GF-D8 (cell line): ENCODE results near the gene CTIF.
A peak's percentile ranks its signal among the peaks of the same experiment; 100 is the strongest.

Source experiments
- DNase-seq: peaks from one replicate; lab custom pipeline; 2025; lab: John Stamatoyannopoulos, UW

The CTIF gene

DNA sequence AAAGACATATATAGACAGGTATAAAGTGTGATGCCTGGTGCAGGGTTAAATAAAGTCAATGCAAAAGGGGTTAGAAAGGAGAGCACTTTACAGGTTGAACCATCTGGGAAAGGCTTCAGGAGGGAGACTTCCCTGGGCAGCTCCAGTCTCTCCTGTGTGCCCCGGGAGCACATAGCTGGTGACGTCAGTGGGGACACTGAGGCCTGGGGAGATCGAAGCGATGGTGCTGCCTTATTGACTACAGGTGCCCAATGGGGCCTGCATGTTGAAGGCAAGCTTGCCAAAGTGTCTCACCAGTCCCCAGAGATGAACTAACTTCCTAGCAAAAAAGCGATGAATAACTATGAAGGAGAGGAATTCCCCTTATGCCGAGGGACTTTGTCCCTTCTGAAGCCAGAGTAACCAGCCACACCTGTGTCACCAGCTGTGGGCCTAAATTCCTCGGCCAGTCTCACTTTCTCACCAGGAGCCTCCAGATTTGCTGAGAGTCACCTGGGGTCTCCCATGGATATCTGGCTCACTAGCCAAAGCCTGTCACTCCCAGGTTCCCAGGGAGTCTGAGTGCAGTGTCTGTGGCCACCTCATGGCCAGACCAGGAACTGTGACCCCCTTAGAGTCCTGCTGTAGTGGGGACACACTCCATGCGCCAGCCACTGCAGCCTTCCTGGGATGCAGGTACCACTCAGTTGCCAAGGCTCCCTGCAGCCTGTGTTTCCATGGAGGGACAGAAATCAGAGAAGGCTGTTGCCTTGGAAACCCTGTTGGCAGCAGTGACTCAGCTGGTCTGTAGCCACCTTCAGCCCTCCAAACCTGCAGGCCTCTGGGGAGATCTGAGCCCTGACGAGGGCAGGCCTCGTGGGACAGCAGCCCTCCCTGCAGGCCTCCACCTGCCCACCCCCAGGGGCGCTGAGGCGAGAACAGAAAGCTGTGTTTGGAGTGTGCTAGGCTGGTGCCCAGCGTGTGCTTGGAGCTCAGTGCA, 128.7 kb downstream of the CTIF start:
- DNase-seq = no peak

DNA sequence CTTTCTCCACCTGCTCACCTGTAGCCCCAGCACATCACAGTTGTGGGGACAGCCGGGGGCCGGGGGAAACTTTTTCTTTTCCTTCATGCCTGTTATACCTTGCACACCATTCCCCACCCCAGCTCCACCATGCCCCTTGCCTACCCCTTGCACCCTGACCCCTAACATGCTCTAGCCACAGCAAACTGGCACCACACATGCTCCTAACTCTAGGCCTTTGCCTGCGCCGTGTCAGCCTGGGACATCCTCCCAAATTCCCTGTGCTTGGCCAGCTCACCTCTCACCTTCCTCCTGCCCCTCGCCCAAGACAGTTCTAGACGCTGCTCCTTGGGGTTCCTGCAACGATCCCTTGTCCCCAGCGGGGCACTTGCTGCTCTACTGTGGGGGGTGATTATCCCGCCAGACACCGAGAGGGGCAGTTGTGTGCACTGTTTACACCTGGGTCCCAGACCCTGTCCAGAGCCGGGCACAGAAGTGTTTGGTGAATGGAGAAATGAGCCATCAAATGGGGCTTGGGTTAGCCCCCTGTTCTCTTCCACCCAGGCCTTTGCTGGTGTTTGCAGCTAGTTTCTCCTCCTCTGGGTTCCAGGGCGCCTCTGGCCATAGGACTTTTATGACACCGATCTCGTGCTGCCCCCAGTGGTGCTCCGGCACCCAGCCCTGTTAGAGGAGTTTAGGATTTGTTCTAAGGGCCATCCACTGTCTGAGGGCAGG, 129.8 kb downstream of the CTIF start:
- no peak for DNase-seq

DNA sequence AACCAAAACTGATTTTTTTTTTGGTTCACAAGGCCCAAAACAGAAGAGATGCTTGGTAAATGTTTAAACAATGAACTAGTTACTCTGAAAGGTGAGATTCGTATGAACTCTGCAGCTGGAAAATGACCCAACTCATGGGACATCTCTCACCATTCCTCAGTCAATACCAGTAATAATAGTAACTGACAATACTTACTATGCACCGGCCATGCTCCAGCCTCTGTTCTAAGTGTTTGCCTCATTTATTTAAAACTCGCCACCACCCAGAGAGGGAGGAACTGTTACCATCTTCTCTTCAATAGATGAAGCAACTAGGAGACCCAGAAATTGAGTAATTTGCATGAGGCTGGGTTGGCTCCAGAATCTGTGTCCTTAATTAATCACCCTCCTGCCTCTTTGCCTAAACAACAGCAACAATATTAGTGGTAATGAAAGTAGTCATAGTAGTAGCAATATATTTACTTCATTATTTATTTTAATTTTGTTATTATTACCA, 130.4 kb downstream of the CTIF start:
- no peak for DNase-seq

DNA sequence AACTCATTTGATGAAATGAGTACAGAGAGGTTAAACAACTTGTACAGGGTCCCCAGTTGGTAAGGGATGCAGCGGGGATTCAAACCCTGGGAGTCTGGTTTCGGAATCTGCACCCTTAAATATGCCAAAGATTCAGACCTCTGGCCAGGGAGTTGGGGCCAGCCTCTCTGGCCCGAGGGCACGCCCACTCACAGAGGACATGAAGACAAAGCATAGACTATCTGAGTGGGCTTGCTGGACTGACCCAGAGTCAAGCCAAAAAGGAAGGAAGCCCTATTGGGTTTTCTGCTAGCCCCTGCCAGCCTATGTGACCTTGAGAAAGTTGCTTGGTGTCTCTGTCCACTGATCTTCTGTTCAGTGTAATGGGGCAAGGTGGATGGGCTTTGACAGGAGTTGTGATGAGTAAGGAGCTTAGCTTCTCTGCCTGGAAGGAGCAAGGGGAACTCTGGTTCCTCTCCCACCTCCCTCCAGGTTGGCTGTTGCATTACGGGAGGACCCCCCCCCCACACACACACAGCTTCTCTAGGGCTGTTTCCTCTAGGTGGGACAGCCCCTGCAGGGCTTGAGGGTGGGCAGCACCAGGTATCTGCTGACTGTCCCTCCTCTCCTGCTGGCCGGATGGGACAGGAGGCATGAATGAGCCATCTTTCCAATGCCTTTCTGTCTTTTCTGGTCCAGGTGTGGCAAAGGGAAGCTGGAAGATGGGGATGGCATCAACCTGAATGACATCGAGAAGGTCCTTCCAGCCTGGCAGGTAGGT, 131.3 kb downstream of the CTIF start:
- no peak for DNase-seq

DNA sequence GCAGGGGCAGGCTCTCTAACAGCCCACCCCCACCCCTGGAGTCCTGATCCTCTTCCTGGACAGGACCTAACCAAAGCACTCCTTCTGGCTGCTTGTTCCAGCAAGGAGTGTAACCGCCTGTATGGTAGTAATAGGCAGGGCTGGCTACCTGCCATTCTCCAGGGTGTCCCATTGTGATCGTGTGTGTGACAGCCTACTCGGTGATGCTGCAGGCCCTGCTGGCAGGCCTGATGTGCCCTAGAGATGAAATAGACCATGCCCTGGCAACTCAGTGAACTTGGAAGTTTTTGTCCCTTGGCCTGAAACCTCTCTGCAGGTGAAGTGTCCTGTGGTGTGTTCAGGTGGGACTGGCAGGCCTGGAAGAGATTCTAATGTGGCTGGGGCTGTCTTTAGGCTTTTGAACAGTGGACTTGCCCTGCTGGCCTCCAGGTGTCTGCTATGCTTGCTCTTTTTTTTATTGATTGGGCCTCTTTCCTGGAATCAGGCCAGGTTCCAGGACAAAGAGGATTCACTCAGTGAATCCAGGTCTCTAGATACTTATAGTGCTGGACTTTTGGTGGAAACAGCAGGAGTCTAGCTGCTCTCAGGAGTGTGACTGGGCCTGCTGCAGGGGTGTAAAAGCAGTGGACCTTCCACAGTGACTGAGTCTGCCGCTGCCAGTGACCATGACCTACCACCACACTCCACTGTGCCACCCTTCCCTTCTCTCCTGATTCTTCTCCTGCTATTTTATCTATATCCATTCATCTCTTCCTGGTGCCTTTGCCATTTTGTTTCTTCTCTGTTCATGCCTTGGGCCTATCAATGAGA, 132.1 kb downstream of the CTIF start:
- DNase-seq = no peak

DNA sequence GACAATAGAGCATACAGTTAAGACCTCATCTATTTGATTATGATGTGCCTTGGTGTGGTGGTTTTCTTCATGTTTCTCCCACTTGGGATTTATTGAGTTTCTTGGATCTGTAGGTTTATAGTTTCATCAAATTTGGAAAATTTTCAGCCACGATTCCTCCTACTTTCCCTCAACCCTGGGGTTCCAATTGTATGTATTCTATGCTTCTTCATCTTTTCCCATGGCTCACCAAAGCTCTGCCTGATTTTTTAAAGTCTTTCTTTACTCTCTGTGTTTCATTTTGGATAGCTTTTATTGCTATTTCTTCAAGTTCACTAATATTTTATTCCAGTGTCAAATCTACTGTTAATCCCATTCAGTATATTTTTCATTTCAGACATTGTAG, 132.7 kb downstream of the CTIF start:
- DNase-seq = no peak

DNA sequence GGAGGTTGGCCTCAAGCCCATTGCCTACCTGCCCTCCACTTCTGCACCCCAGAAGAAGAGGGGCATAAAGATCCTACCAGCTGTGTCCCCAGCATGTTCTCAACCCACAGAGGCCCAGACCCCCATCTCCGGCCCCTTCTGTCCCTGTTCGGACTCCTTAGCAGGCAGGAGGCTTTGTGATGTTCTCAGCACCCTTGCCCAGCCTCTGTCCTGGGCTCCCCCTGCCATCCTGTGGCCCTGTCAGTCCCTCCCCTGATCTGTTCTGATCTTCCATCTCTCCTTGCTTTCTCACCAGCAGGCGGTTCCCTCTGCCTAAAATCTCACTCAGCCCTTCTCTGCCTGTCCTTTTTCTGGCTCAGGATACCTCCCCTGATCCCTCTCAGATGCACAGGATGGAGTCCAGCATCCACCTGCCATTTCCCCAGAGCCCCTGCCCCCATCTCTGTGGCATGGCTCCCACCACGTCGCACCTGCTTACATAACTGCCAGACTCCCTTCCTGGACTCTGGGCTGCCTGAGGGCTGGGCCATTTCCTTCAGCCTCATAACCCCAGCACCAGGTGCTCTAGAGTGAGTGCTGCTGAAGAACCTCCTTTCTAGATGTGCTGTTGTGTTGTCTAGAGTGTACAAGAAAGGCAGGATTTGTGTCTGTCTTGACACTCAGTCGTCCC, 134.0 kb downstream of the CTIF start:
- DNase-seq = peak; percentile 27

DNA sequence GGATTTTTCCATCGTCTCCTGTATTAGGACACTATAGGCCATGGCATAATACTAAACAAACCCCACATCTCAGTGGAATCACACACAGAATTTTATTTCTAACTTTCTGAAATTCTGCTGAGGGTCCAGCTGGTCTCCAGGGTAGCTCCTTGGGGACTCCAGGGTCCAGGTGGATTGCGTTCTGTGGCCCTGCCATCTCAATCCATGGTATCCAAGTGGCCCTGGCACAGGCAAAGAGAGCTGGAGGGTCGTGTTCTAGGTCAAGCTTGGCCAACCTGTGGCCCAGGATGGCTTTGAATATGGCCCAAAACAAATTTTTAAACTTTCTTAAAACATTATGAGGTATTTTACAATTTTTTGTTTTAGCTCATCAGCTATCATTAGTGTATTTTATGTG, 134.6 kb downstream of the CTIF start:
- DNase-seq = no peak

DNA sequence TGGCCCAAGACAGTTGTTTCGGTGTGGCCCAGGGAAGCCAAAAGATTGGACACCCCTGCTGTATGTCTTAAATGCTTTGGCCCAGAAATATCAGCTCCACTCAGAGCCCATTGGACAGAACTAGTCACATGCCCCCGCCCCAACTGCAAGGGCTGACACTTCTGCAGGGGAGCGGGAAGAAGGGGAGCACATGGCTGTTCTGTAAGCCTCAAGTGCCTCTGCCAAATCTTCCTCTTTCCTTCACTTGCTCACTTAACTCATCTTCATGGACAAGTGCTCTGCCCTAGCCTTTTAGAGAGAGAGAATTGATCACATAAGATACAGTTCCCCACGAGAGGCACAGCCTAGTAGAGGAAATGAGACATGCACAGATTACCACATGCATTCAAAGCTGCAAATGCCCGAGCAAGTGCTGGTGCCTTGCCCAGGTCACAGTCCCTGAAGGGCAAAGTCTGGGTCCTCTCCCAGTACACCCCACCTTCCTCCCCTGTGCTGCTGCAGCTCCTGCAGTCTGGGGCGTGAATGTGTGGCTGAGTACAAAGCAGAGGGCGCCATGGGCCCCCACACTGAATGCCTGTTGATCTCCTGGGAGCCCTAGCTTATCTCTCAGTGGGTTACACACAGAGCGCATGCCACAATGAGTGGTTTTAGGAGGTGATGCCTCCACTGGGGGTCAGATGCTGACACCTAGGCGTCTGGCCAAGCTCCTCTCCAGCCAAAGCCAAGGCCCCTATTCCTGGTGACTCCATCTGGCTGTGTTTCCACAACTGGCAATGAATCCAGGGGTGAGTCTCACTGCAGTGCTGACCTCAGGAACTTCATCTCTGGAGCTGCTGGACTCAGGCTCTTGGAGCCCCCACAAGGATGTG, 135.3 kb downstream of the CTIF start:
- peak; percentile 53 for DNase-seq

DNA sequence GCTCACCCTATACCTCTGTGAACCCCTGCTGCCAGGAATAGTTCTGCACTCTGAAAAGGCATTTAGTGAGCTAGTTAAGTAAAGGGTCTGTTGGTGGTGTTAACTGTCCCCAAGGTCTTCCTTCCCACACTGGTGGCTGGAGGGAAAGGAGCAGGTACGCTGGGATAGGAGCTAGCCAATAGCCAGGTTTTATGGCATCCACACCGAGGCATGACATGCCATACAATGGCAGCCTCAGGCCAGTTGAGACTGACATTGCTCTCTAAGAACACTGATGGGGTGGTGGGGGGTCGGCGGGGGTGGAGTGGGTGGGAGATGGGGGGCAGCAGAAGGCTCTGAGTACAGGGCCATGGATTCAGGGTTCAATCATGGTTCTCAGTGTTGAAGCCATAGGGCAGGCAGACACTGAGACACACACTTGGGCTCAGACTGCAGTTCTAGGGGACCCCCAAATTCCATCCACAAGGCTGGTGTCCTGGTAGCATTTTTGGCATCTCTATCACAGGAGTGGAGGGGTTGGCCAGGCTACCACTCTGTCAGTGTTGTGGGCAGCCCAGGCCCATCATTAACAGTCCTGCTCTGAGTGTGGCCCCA, 136.0 kb downstream of the CTIF start:
- DNase-seq = no peak

DNA sequence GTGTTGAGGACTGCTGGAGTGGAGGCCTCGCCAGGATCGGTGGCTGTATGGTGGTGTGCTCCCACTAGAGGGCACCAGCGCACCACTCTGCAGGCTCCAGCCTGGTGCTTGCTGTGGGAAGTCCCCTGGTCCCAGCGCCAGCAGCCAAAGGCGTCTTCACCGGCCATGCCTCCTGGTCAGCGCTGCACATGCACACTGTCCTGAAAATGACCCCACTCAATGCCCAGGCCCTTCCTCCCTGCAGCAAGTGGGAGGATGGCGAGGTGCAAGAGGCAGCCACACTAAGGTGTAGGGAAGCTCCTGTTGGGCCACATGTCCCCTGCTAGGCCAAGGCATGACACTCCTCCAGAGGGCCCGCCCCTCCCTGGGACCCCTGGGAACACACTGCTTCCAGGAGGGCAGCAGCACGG, 136.5 kb downstream of the CTIF start:
- DNase-seq = peak; percentile 50

DNA sequence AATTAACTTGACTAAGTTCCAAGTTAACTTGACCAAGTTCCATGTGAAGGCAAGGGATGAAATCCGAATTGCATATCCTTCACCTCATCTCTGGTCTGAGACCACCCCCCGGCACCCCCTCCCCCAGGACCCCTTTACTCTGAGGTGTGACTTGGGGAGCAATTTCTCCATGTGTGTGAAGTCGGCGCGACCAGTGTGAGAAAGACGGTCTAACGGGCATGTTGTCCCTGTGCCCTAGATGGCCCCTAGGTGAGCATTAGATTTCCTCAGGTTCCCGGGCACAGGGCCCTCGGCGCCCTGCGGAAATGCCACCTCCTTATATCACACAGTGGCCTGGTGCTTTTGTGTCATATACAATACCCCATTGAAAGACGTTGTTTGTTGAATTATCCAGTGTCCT, 137.1 kb downstream of the CTIF start:
- DNase-seq = no peak

DNA sequence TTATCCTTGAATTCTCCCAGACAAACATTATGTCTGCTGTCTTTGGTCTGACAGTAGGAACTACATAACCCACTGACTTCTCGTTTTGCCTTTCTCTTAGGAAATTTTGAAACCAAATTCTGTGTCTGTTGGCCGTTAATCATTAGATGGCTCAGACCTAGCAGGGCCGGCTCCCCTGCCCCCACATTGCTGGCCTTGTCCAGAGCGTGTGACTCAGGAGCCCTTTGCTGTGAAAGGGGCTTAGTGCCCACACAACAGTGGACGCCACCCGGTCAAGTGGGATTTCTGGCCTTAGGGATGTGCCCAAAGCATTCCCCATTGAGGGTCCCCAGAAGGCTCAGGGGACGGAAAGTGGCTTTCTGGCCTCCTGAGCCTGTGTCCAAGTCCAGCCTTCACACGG, 137.5 kb downstream of the CTIF start:
- DNase-seq = peak; percentile 10

DNA sequence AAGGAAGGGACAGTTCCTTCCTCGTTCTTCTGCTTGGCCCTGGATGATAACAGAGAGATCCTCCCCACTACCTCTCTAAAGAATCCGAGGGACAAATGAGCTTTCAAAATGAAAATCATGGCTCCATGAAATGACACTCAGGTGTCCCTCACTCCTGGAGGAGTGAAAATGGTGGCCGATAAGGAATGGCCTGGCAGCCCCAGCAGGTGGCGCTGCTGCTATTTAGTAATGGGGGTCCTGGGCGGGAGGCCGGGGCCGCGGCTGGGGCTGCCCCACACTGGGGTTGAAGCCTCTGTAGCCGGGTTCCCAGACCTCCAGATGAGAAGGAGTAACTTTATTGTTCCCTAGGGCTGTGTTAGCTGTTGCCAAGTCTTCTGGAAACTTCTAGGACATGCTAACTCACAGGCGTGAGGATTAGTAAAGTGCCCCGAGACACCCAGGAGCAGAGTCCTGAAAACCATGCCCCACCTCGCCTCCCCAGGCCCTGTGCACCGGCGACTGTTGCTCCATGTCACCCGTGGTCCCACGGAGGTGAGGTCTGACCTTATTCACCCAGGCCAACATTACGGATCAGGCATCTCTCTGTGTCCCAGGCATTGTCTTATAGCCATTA, 138.0 kb downstream of the CTIF start:
- DNase-seq = no peak

DNA sequence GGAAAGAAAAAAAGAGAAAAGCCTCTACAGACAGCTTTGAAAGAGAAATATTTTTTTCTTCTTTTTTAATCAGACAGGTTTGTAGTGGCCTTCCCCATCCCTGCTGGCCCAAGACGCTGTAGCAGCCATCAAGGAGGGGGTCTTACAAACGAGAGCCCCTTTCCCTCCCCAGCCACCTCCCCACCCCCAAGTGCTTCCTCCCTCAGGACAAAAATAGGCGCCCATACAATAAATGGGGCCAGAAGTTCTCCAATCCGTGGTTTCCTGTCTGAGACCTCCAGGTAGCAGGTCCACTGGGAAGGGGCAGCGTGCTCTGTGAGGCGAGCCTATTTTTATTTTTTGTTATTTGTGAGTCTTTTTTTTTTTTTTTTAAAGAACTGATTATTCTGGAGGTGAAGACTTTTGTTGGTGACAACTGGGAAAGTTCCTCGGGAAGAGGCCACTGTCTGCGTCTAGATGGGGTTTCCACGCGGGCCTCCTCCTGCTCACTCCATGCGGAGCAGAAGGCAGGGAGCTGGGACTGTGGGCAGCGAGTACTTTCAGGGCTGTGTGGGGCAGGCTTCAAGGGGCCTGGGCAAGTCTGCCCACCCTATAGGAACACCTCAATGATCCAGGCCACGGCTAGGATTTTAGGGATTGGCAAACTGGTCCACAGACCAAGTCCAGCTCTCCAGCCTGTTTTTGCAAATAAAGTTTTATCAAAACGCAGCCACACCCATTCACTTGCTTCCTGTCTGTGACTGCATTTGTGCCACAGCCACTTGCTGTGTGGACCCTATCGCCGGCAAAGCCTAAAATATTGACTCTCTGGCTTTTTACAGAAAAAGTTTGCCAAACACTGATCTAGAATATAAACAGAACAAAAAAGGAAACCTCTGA, 139.6 kb downstream of the CTIF start:
- DNase-seq = no peak

DNA sequence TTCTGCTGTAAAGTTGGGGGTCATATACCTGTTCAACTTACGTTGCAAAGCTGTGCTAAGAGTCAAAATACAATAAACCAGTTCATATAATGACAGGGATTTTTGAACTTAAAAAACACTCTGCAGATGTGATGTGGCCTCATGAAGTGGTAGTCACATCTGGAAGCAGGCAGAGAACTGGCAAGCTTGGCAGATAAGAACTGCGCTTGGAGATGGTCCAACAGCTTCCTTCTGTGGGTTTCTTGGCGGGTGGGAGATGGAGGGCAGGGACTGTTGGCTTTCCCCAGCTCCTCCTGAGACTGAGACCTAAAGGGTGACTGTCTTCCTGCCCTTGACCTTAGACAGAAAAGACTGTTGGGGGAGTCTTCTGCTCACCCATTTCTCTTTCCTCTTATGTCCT, 140.4 kb downstream of the CTIF start:
- peak; percentile 61 for DNase-seq

DNA sequence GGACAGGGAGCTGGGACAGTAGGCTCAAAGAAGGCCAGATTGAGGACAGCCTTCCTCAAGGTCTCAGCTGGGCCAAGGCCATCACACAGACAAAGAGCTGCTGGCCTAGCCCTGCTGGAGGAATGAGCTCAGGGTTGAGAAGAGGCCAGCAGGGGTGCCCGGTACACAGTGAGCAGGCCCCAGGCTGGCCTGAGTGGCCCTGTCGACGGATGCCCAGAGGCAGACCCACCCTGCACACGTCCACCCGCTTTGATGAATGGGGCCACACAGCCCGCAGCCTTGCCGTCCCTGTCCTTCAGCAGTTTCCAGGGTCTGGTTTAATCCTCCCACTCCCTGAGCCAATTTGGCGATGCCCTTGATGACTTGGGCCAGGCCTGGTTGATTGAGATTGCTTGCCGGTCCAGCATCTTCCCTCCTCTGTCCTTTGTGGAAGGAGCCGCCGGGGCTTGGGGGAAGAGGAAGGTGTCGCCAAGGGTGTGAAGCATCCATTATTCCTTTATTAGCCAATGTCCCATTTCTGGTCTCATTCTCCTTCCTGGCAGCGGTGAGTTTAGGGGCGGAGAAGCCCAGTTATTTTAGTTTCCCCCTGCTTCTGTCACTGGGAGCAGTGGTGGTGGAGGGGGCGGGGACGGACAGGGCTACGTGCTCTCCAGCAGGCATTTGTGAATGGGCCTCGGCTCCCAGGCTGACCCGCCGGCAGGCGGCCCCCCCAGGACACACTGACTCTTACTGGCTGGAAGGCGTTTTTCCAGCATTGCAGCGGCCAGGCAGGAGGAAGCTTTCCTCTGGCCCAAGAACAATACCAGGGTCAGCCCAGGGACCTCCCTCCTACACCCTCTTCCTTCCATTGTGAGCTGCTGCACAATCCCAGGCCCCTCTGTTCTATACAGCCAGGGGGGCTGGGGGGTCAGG, 141.8 kb downstream of the CTIF start:
- DNase-seq = no peak
